GM20431 (cell line): ENCODE measurements around the gene LMF1.

Source experiments
- in situ Hi-C: fragments of 300-500 bp; cut with MseI, MboI; formaldehyde crosslinking; loops from one replicate; pipeline ENCODE4 v1.15.0; 2020; ENCODE audit warnings: low sequenced_read_pairs; ENCODE audit not compliant: unreplicated experiment

Gene LMF1

GRCh38 chr16:918068-918467 lies 52.7 kb downstream of the LMF1 start:
- in situ Hi-C loops = no loop called here

GRCh38 chr16:917591-918061 lies 53.2 kb downstream of the LMF1 start:
- in situ Hi-C loops = no loop called here

GRCh38 chr16:916035-916799 lies 54.6 kb downstream of the LMF1 start:
- in situ Hi-C loops = no loop called here

GRCh38 chr16:915546-915945 lies 55.2 kb downstream of the LMF1 start:
- in situ Hi-C loops = no loop called here

GRCh38 chr16:914440-914839 lies 56.3 kb downstream of the LMF1 start:
- in situ Hi-C loops = no loop called here

GRCh38 chr16:913817-914439 lies 56.9 kb downstream of the LMF1 start:
- in situ Hi-C loops = no loop called here

- in situ Hi-C loops = no loop called here
Observed at GRCh38 chr16:912684-913613, 57.8 kb downstream of the LMF1 start.

- in situ Hi-C loops = no loop called here
Observed at GRCh38 chr16:912322-912683, 58.5 kb downstream of the LMF1 start.

GRCh38 chr16:911604-912321 lies 59.0 kb downstream of the LMF1 start:
- in situ Hi-C loops = no loop called here

GRCh38 chr16:911101-911500 lies 59.7 kb downstream of the LMF1 start:
- in situ Hi-C loops = no loop called here

- in situ Hi-C loops = no loop called here
Observed at GRCh38 chr16:910181-910580, 60.6 kb downstream of the LMF1 start.

GRCh38 chr16:909281-910000 lies 61.3 kb downstream of the LMF1 start:
- in situ Hi-C loops = no loop called here

GRCh38 chr16:908526-909155 lies 62.1 kb downstream of the LMF1 start:
- in situ Hi-C loops = no loop called here

GRCh38 chr16:907842-908241 lies 62.9 kb downstream of the LMF1 start:
- in situ Hi-C loops = no loop called here

- in situ Hi-C loops = no loop called here
Observed at GRCh38 chr16:907361-907760, 63.4 kb downstream of the LMF1 start.

- in situ Hi-C loops = no loop called here
Observed at GRCh38 chr16:906296-906695, 64.5 kb downstream of the LMF1 start.

- in situ Hi-C loops = no loop called here
Observed at GRCh38 chr16:901715-902601, 68.8 kb downstream of the LMF1 start.

GRCh38 chr16:901149-901548 lies 69.6 kb downstream of the LMF1 start:
- in situ Hi-C loops = no loop called here
